Upper lobe of left lung (tissue), 6 donors: ENCODE results near the gene ITPR2. TPM values are rescaled to one million over a fixed set of nuclear protein-coding genes. Genes with fewer than 3 reads are reported as not detected.

Experiments used
- ATAC-seq, 2 donors: fragments of 200-7000 bp; cut with Tn5 transposase; one replicate each; pipeline ENCODE4 v1.9.1; 2022; ENCODE audit warnings: mild to moderate bottlenecking in 2 of 2, moderate library complexity in 2 of 2; ENCODE audit not compliant: low FRiP score in 2 of 2
- DNase-seq, 2 donors: peaks; one replicate each; pipeline ENCODE4 v3.0.0-alpha.2; 2019 to 2020
- H3K27ac ChIP-seq, 4 donors: fragments of 200-600 bp; sonication (generic); one replicate each; pipeline ENCODE4 v1.5.1; 2016 to 2019
- H3K27me3 ChIP-seq, 4 donors: fragments of 200-600 bp; sonication (generic); one replicate each; pipeline ENCODE4 v1.5.1; 2017 to 2019
- H3K36me3 ChIP-seq, 4 donors: fragments of 200-600 bp; sonication (generic); one replicate each; pipeline ENCODE4 v1.5.1; 2016 to 2019
- H3K4me1 ChIP-seq, 4 donors: fragments of 200-600 bp; sonication (generic); one replicate each; pipeline ENCODE4 v1.5.1; 2018 to 2019
- H3K4me3 ChIP-seq, 4 donors: fragments of 200-600 bp; sonication (generic); one replicate each; pipeline ENCODE4 v1.5.1; 2017 to 2019; ENCODE audit warnings: mild to moderate bottlenecking in 2 of 4, moderate library complexity in 1 of 4
- H3K9me3 ChIP-seq, 4 donors: fragments of 200-600 bp; sonication (generic); one replicate each; pipeline ENCODE4 v1.5.1; 2018 to 2019
- CTCF ChIP-seq, 6 experiments: fragments of 450-650 bp in 4 of 6; fragments of 200-600 bp in 2 of 6; sonication (generic) in 2 of 6; IDR thresholded peaks; one replicate each; pipeline ENCODE4 v1.5.1; 2016 to 2019; ENCODE audit warnings: antibody characterized with exemption in 6 of 6
- EP300 ChIP-seq, 4 donors: sonication (generic); formaldehyde crosslinking; IDR thresholded peaks; one replicate each; pipeline ENCODE4 v1.5.1; 2017; ENCODE audit warnings: antibody characterized with exemption in 4 of 4, control low read depth in 2 of 4
- POLR2A ChIP-seq, 4 donors: fragments of 450-650 bp; IDR thresholded peaks; one replicate each; pipeline ENCODE4 v1.5.1; 2016 to 2017; ENCODE audit warnings: antibody characterized with exemption in 4 of 4, mild to moderate bottlenecking in 2 of 4
- POLR2AphosphoS5 ChIP-seq, 2 donors: sonication (generic); formaldehyde crosslinking; IDR thresholded peaks; one replicate each; pipeline ENCODE4 v1.5.1; 2017; ENCODE audit warnings: antibody characterized with exemption in 2 of 2
- WGBS, 2 donors: methylation state at CpG; one replicate each; pipeline ENCODE4 v1.1.5; 2017 to 2018; 5-methylcytosine and 5-hydroxymethylcytosine counted together
- total RNA-seq, 6 donors: library from RNA; depleted of rRNA in 4 of 6; stranded (reverse); fragments of >200 nt in 4 of 6; gene quantifications; one replicate each; pipeline versions ENCODE4 v1.1.0 to v1.2.1, GENCODE V29; 2016 to 2021
- donor health status: DM: no; HTN: no; CAD: no; lungs with moderate emphysema.
- donor health status: DM: no; HTN: yes; CAD: no; lungs with severe emphysema.

The ITPR2 gene
- total RNA-seq, 6 donors from 2014 or later = 35.5 to 115 (median 45.0) TPM

- Histone ChIP-seq H3K9me3 (no peaks in the 10 kb centered on the region), H3K27me3 (no peaks in the 10 kb centered on the region), H3K36me3 (peaks cover 0 to 15% (median 0%) of the 10 kb centered on the region in 4 donors), H3K4me1 (no peaks in the 10 kb centered on the region), H3K27ac (no peak overlapping the region), H3K4me3 (no peak overlapping the region)
- no peak for ATAC-seq
- WGBS, 2 donors = 87 to 88% methylated on average over 2 of the region's 2 CpGs
- no peak for DNase-seq
- TF ChIP-seq CTCF (IDR thresholded peaks at IDR 0.05) = no peak
- no peak for TF ChIP-seq EP300 (IDR thresholded peaks at IDR 0.05)
- TF ChIP-seq POLR2A (IDR thresholded peaks at IDR 0.05) = no peak
- no peak for TF ChIP-seq POLR2AphosphoS5 (IDR thresholded peaks at IDR 0.05)
These were observed 252.4 kb downstream of the ITPR2 start for GRCh38 chr12:26580619-26581018.

DNA sequence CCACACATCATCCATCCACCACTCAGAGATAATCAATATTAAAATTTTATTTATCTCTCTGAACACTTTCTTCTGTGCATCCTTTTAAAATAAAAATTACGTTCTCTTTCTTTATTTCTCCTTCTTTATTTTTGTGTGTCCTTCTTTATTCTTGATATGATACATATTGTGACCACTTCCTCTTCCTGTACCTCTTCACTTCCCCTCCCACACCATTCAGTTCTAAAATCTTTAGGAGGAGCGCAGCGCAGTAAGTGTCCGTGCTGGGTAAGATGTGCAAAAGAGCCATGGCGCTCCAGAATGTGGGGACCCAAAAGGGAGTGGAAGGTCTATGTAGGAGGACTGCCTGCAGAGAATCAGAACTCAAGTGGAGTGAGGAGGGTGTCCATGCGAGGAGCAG is 256.7 kb downstream of the ITPR2 start:
- DNase-seq = no peak
- peaks cover 0 to 21% (median 0%) of the 10 kb centered on the region in 4 donors for H3K36me3 ChIP-seq
- H3K4me3 ChIP-seq = no peak overlapping the region
- H3K27ac ChIP-seq = no peak overlapping the region
- ATAC-seq = no peak
- 85 to 86% methylated on average over 6 of the region's 6 CpGs for WGBS, 2 donors
- no peaks in the 10 kb centered on the region for H3K4me1 ChIP-seq
- H3K27me3 ChIP-seq = no peaks in the 10 kb centered on the region
- TF ChIP-seq EP300 (IDR thresholded peaks at IDR 0.05) (no peak), POLR2AphosphoS5 (IDR thresholded peaks at IDR 0.05) (no peak), POLR2A (IDR thresholded peaks at IDR 0.05) (no peak), CTCF (IDR thresholded peaks at IDR 0.05) (no peak)
- no peaks in the 10 kb centered on the region for H3K9me3 ChIP-seq

DNA sequence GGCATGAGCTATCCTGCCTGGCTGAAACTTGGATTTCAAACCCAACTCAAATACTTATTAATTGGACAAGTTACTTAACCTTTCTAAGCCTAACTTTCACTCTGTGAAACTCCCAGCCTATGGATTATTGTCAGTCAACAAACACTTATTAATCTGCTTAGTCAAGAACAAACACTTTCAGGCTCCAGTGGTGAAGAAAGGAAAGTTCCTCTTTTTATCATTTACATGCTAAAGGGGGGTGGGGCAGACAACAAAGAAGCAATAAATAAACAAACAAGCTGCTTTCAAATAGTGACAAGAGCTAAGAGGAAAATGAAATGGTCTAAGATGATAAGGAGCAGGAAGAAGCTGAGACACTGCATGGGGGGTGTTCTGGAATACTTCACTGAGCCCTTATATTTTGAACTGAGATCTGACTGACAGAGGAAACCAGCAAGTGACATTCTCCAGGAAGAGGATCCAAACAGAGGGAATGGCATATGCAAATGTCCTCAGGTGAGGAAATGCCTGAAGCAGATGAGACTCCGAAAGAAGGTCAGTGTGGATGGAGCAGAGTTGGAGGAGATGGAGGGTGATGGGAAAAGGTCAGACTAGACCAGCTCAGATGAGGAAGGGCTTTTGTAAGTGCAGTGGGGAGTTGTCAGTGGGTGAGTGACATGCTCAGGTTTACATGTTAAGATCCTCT is 259.6 kb downstream of the ITPR2 start:
- H3K4me1 ChIP-seq = no peaks in the 10 kb centered on the region
- DNase-seq (no peak), ATAC-seq (no peak)
- TF ChIP-seq POLR2AphosphoS5 (IDR thresholded peaks at IDR 0.05) = no peak
- TF ChIP-seq CTCF (IDR thresholded peaks at IDR 0.05) = no peak
- peaks cover 0 to 10% (median 0%) of the 10 kb centered on the region in 4 donors for H3K36me3 ChIP-seq
- no peaks in the 10 kb centered on the region for H3K9me3 ChIP-seq
- H3K4me3 ChIP-seq = no peak overlapping the region
- no peaks in the 10 kb centered on the region for H3K27me3 ChIP-seq
- WGBS, 2 donors = 91 to 100% methylated on average over 1 of the region's 1 CpG
- H3K27ac ChIP-seq = no peak overlapping the region

- ATAC-seq (no peak), DNase-seq (no peak)
- Histone ChIP-seq H3K4me1 (no peaks in the 10 kb centered on the region), H3K27ac (no peak overlapping the region), H3K36me3 (peaks cover 0 to 6% (median 0%) of the 10 kb centered on the region in 4 donors), H3K9me3 (no peaks in the 10 kb centered on the region), H3K4me3 (no peak overlapping the region), H3K27me3 (no peaks in the 10 kb centered on the region)
- 53 to 65% methylated on average over 1 of the region's 1 CpG for WGBS, 2 donors
- TF ChIP-seq POLR2AphosphoS5 (IDR thresholded peaks at IDR 0.05) (no peak), CTCF (IDR thresholded peaks at IDR 0.05) (no peak), EP300 (IDR thresholded peaks at IDR 0.05) (no peak), POLR2A (IDR thresholded peaks at IDR 0.05) (no peak)
These were observed 260.9 kb downstream of the ITPR2 start for GRCh38 chr12:26572137-26572536.

GRCh38 chr12:26571560-26571959 is 261.4 kb downstream of the ITPR2 start:
- Histone ChIP-seq H3K27me3 (no peaks in the 10 kb centered on the region), H3K36me3 (peaks cover 0 to 6% (median 0%) of the 10 kb centered on the region in 4 donors), H3K4me3 (no peak overlapping the region), H3K4me1 (no peaks in the 10 kb centered on the region), H3K9me3 (no peaks in the 10 kb centered on the region), H3K27ac (no peak overlapping the region)
- 90 to 98% methylated on average over 3 of the region's 3 CpGs for WGBS, 2 donors
- no peak for DNase-seq
- no peak for ATAC-seq
- TF ChIP-seq CTCF (IDR thresholded peaks at IDR 0.05) = no peak
- no peak for TF ChIP-seq POLR2AphosphoS5 (IDR thresholded peaks at IDR 0.05)
- no peak for TF ChIP-seq POLR2A (IDR thresholded peaks at IDR 0.05)
- TF ChIP-seq EP300 (IDR thresholded peaks at IDR 0.05) = no peak
